ENCODE results near the gene NINJ1.

NINJ1 gene

GRCh38 chr9:93130861-93131481 is 3.1 kb downstream of the NINJ1 start:
- no peak for TF ChIP-seq ZFX (IDR thresholded peaks at IDR 0.05; ENCODE audit: borderline replicate concordance)
- TF ChIP-seq, protein P1, sequence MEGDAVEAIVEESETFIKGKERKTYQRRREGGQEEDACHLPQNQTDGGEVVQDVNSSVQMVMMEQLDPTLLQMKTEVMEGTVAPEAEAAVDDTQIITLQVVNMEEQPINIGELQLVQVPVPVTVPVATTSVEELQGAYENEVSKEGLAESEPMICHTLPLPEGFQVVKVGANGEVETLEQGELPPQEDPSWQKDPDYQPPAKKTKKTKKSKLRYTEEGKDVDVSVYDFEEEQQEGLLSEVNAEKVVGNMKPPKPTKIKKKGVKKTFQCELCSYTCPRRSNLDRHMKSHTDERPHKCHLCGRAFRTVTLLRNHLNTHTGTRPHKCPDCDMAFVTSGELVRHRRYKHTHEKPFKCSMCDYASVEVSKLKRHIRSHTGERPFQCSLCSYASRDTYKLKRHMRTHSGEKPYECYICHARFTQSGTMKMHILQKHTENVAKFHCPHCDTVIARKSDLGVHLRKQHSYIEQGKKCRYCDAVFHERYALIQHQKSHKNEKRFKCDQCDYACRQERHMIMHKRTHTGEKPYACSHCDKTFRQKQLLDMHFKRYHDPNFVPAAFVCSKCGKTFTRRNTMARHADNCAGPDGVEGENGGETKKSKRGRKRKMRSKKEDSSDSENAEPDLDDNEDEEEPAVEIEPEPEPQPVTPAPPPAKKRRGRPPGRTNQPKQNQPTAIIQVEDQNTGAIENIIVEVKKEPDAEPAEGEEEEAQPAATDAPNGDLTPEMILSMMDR (IDR thresholded peaks at IDR 0.05), result no peak
- H3K27ac ChIP-seq, result no peak overlapping the region

DNA sequence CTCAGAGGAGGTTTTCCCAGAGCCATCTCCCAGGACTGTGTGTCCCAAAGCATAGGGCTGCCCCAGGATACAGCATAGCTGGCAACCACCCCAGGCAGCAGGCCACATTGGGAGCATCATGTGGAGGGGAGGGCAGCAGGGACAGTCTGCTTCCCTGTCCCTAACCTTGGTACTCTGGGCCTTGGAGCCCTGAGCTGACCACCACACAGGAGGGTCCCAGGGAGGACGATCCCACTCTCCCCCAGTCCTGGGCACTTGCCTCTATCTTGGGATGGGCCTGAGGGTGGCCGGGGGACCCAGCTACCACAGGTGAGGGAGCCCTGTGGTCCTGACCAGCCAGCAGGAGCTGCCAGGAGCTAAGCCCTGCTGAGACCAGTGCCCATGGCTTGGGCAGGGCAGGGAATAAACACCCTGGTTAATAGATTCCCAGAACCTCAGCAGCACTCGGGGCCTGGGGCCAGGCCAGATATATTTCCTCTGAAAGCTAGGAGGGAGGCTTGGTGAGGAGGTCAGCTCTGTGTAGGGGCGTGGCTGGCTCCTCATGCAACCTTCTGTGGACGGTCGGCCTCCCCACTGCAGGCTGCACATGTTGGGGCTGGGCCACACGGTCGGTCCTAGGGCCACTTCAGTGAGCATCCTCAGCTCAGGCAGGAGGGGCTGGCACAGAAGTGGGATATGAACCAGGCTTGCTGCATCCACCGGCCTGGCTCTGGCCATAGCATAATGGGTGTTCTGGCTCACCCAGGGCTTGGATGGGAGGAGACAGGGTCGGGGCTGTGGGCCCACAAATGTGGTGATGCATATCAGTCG is 4.2 kb downstream of the NINJ1 start:
- no peak overlapping the region for H3K27ac ChIP-seq

DNA sequence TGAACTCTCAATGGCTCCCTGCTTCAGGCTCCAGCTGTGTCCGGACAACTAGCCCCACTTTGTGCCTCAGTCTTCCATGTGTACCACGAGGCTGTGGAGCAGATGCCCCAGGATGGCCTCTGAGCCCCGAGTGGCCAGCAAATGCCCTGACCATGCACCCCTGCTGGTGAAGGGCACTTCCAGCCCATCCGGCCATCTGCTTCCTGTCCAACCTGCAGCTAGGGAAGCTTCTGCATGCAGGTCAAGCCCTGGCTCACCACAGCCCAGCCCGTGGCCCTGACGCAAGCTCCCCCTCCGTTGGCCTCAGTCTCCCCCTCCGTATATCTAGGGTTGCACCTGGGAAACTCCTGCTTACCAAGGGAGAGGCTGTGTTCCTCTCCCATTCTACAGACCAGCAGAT is 4.8 kb downstream of the NINJ1 start:
- H3K27ac ChIP-seq, result no peak overlapping the region
- TF ChIP-seq ZFX (IDR thresholded peaks at IDR 0.05; ENCODE audit: borderline replicate concordance), result no peak
- TF ChIP-seq, protein P1 (IDR thresholded peaks at IDR 0.05), result no peak

More for the DNA sequence above, 4.2 kb downstream of the NINJ1 start:
- TF ChIP-seq ZFX (IDR thresholded peaks at IDR 0.05; ENCODE audit: borderline replicate concordance), result no peak
- TF ChIP-seq, protein P1 (IDR thresholded peaks at IDR 0.05), result no peak

DNA sequence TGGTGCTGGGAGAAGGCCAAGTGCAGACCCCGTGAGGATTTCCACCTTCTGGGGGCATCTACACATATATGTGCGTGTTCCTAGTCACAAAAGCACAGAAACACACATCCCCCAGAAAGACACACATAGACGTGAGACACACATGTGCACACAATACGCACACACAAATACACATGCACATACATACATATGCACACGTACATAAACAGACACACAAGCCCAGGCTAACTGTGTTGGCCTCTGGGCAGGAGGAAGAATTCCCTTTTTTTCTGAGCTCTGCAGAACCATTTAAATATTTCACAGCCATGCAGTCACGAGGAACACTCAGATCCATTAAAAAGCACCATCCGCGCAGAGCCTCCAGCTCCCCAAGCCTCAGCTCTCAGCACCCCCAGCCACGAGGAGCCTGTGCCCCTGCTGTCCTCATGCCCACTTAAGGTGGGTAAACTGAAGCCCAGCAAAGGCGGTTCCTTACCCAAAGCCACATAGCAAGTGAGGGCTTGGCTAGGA is 5.3 kb downstream of the NINJ1 start:
- TF ChIP-seq, protein P1 (IDR thresholded peaks at IDR 0.05), result no peak
- no peak for TF ChIP-seq ZFX (IDR thresholded peaks at IDR 0.05; ENCODE audit: borderline replicate concordance)
- H3K27ac ChIP-seq, result no peak overlapping the region

DNA sequence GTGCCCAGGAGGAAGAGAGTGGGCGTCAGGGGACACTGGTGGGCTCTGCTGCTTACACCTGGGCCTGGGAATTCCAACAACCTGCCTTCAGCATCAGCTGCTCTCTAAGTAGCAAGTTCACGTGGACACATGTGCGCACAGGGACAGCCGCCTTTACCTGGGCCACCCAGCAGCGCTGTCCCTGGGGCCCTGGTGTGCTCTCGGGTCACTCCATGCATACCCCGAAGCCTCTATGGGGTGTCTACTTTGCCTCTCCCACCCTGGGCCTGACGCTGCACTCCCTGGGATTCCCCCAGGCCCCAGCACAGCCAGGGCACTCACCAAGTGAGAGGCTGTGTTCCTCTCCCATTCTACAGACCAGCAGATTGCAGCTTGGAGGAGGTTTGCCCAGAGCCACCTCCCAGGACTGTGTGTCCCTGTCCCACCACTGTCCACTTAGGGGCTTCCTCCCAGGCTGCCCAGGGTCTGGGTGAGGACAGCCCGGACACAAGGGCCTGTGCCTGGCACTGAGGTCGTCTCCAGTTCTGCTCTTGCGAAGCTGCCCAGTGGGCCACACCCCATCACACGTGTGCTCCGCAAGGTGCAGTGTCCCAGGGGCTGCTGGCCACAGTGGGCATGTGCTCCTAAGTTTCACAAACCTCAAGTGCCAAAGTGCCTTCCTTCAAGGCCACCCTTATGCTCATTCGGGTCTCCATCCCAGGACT is 5.9 kb downstream of the NINJ1 start:
- TF ChIP-seq, protein P1 (IDR thresholded peaks at IDR 0.05), result no peak
- no peak for TF ChIP-seq ZFX (IDR thresholded peaks at IDR 0.05; ENCODE audit: borderline replicate concordance)
- H3K27ac ChIP-seq, result no peak overlapping the region

DNA sequence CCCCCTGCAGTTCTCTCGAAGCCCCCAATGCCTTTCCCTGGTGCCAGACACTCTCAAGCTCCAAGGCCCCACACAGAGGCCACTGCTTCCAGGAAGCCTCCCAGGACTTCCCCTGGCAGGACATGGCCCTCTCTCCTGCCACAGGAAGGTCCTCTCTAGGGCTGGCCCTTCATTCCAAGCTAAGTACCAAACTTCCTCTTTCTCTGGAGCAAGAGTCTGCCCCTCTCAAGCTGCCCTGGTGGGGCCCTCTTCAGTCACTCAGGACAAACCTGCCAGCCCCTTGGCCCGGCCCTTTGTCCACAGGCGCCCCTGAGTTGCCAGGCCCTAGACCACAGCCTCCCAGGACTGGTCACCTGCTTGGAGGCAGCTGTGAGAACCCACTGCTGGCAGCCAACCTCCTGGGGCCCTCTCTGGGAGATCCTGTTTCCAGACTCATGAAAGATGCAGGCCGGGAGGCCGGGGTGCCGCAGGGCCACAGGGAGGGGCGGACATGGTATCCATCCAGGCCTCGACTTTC is 6.6 kb downstream of the NINJ1 start:
- TF ChIP-seq ZFX (IDR thresholded peaks at IDR 0.05; ENCODE audit: borderline replicate concordance), result no peak
- TF ChIP-seq, protein P1 (IDR thresholded peaks at IDR 0.05), result no peak
- H3K27ac ChIP-seq, result no peak overlapping the region

Measured in 22Rv1 (cell line).